Neural cell (in vitro differentiated cells): ENCODE results near the gene IRAK2.

Source experiments
- EZH2 ChIP-seq: fragments of 200-600, 300-800 bp; shearing (Covaris generic), sonication (generic); IDR thresholded peaks from 2 replicates; pipeline ENCODE4 v1.6.1; 2014; ENCODE audit warnings: antibody characterized with exemption, low read length, borderline replicate concordance, mild to moderate bottlenecking; ENCODE audit not compliant: insufficient read depth, poor library complexity, severe bottlenecking
- POLR2AphosphoS5 ChIP-seq: IDR thresholded peaks from 2 replicates; pipeline ENCODE4 v1.6.1; 2012
- RAD21 ChIP-seq: fragments of 450-650 bp; conservative IDR thresholded peaks from 2 replicates; pipeline ENCODE4 v1.6.1; 2014; ENCODE audit warnings: antibody characterized with exemption, mild to moderate bottlenecking, moderate library complexity
- TAF1 ChIP-seq: IDR thresholded peaks from 2 replicates; pipeline ENCODE4 v1.6.1; 2012; ENCODE audit warnings: low read depth
- TF ChIP-seq, protein P1 (sequence below): fragments of 450-650 bp; IDR thresholded peaks from 2 replicates; pipeline ENCODE4 v1.5.1; 2014; ENCODE audit warnings: antibody characterized with exemption, mild to moderate bottlenecking, moderate library complexity; ENCODE audit not compliant: poor library complexity, severe bottlenecking

- no peak for TF ChIP-seq TAF1
- TF ChIP-seq, protein P1, sequence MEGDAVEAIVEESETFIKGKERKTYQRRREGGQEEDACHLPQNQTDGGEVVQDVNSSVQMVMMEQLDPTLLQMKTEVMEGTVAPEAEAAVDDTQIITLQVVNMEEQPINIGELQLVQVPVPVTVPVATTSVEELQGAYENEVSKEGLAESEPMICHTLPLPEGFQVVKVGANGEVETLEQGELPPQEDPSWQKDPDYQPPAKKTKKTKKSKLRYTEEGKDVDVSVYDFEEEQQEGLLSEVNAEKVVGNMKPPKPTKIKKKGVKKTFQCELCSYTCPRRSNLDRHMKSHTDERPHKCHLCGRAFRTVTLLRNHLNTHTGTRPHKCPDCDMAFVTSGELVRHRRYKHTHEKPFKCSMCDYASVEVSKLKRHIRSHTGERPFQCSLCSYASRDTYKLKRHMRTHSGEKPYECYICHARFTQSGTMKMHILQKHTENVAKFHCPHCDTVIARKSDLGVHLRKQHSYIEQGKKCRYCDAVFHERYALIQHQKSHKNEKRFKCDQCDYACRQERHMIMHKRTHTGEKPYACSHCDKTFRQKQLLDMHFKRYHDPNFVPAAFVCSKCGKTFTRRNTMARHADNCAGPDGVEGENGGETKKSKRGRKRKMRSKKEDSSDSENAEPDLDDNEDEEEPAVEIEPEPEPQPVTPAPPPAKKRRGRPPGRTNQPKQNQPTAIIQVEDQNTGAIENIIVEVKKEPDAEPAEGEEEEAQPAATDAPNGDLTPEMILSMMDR: no peak
- no peak for TF ChIP-seq POLR2AphosphoS5
- TF ChIP-seq RAD21: no peak
- TF ChIP-seq EZH2: no peak
Observed at GRCh38 chr3:10235551-10235950, 70.8 kb downstream of the IRAK2 start.
